ENCODE measurements around the gene ZNF354B. TPM values are rescaled to one million over a fixed set of nuclear protein-coding genes. Genes with fewer than 3 reads are reported as not detected.

The ZNF354B gene
- polyA plus RNA-seq, 1 donor from 2014 or later, result 35.1 TPM

DNA sequence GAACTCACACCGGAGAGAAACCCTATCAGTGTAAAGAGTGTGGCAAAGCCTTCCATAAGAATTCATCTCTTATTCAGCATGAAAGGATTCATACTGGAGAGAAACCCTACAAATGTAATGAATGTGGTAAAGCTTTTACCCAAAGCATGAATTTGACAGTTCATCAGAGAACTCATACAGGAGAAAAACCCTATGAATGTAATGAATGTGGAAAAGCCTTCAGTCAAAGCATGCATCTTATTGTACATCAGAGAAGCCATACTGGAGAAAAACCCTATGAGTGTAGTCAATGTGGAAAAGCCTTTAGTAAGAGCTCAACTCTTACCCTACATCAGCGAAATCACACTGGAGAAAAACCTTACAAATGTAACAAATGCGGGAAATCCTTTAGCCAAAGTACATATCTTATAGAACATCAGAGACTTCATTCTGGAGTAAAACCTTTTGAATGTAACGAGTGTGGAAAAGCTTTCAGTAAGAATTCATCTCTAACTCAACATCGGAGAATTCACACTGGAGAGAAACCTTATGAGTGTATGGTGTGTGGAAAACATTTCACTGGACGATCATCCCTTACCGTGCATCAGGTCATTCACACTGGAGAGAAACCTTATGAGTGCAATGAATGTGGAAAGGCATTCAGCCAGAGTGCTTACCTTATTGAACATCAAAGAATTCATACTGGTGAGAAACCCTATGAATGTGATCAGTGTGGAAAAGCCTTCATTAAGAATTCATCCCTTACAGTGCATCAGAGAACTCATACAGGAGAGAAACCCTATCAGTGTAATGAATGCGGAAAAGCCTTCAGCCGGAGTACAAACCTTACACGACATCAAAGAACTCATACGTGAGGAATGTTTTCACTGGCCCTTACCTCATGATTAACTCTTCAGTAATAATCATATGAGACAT lies 72.3 kb downstream of the ZNF354B start:
- no peak overlapping the region for H3K27ac ChIP-seq (ENCODE audit: low read length)
- no peak overlapping the region for H3K4me2 ChIP-seq (ENCODE audit: low read length)
- H4K20me1 ChIP-seq (ENCODE audit: insufficient read depth), result no peaks in the 10 kb centered on the region
- no peak overlapping the region for H3K9ac ChIP-seq (ENCODE audit: low read length)
- no peaks in the 10 kb centered on the region for H3K79me2 ChIP-seq (replicated peaks; ENCODE audit: insufficient read depth, low read length)
- no peak for TF ChIP-seq EZH2 (IDR thresholded peaks at IDR 0.05; ENCODE audit: borderline replicate concordance, insufficient read depth, low read length, poor library complexity, severe bottlenecking)
- TF ChIP-seq EP300 (conservative IDR thresholded peaks at IDR 0.05; ENCODE audit: poor library complexity, severe bottlenecking), result no peak
- TF ChIP-seq POLR2AphosphoS5 (IDR thresholded peaks at IDR 0.05), result no peak
- TF ChIP-seq, protein P1, sequence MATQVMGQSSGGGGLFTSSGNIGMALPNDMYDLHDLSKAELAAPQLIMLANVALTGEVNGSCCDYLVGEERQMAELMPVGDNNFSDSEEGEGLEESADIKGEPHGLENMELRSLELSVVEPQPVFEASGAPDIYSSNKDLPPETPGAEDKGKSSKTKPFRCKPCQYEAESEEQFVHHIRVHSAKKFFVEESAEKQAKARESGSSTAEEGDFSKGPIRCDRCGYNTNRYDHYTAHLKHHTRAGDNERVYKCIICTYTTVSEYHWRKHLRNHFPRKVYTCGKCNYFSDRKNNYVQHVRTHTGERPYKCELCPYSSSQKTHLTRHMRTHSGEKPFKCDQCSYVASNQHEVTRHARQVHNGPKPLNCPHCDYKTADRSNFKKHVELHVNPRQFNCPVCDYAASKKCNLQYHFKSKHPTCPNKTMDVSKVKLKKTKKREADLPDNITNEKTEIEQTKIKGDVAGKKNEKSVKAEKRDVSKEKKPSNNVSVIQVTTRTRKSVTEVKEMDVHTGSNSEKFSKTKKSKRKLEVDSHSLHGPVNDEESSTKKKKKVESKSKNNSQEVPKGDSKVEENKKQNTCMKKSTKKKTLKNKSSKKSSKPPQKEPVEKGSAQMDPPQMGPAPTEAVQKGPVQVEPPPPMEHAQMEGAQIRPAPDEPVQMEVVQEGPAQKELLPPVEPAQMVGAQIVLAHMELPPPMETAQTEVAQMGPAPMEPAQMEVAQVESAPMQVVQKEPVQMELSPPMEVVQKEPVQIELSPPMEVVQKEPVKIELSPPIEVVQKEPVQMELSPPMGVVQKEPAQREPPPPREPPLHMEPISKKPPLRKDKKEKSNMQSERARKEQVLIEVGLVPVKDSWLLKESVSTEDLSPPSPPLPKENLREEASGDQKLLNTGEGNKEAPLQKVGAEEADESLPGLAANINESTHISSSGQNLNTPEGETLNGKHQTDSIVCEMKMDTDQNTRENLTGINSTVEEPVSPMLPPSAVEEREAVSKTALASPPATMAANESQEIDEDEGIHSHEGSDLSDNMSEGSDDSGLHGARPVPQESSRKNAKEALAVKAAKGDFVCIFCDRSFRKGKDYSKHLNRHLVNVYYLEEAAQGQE (IDR thresholded peaks at IDR 0.05; ENCODE audit: borderline replicate concordance), result no peak
- TF ChIP-seq, protein P2, sequence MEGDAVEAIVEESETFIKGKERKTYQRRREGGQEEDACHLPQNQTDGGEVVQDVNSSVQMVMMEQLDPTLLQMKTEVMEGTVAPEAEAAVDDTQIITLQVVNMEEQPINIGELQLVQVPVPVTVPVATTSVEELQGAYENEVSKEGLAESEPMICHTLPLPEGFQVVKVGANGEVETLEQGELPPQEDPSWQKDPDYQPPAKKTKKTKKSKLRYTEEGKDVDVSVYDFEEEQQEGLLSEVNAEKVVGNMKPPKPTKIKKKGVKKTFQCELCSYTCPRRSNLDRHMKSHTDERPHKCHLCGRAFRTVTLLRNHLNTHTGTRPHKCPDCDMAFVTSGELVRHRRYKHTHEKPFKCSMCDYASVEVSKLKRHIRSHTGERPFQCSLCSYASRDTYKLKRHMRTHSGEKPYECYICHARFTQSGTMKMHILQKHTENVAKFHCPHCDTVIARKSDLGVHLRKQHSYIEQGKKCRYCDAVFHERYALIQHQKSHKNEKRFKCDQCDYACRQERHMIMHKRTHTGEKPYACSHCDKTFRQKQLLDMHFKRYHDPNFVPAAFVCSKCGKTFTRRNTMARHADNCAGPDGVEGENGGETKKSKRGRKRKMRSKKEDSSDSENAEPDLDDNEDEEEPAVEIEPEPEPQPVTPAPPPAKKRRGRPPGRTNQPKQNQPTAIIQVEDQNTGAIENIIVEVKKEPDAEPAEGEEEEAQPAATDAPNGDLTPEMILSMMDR (IDR thresholded peaks at IDR 0.05; ENCODE audit: poor library complexity, severe bottlenecking), result no peak
- TF ChIP-seq RAD21 (conservative IDR thresholded peaks at IDR 0.05), result no peak
- no peak for TF ChIP-seq TAF1 (IDR thresholded peaks at IDR 0.05; ENCODE audit: low read depth)
- TF ChIP-seq SMC3 (conservative IDR thresholded peaks at IDR 0.05; ENCODE audit: poor library complexity), result no peak
- TF ChIP-seq MXI1 (conservative IDR thresholded peaks at IDR 0.05; ENCODE audit: poor library complexity, severe bottlenecking), result no peak
- no peaks in the 10 kb centered on the region for H3K9me2 ChIP-seq (ENCODE audit: insufficient read depth, low read length)
- H2AFZ ChIP-seq (ENCODE audit: low read depth, low read length), result no peak overlapping the region
- peaks cover 6% of the 10 kb centered on the region for H3K36me3 ChIP-seq (ENCODE audit: insufficient read depth, low read length)
- no peaks in the 10 kb centered on the region for H3K27me3 ChIP-seq (ENCODE audit: insufficient read depth, low read depth, low read length)
- H3K4me3 ChIP-seq (ENCODE audit: low read length), result no peak overlapping the region
- peaks cover 56% of the 10 kb centered on the region for H3K9me3 ChIP-seq (ENCODE audit: low read length)
- no peaks in the 10 kb centered on the region for H3F3A ChIP-seq (ENCODE audit: insufficient read depth, low read length, poor library complexity, severe bottlenecking)

Small RNAs within 50 kb of the gene (small RNA-seq; reads per million reads assigned to genes)
- gene AC126915.2 (0 reads per million in 3 experiments), gene AC126915.3 (0 reads per million in 3 experiments)

Other genes with a start within 250 kb of the ZNF354B start
- gene CLK4, start 232.9 kb upstream of the ZNF354B start, polyA plus RNA-seq, result 93.9 and 115 TPM in 2 replicates
- 32.7 and 36.2 TPM in 2 replicates for gene ZNF354A, start 129.3 kb upstream of the ZNF354B start, polyA plus RNA-seq
- 7.6 and 14.5 TPM in 2 replicates for gene ZFP2, start 36.0 kb downstream of the ZNF354B start, polyA plus RNA-seq
- gene ZNF454, start 81.2 kb downstream of the ZNF354B start, polyA plus RNA-seq, result 0.61 and 1.1 TPM in 2 replicates
- gene GRM6, start 135.4 kb downstream of the ZNF354B start, polyA plus RNA-seq, result not detected in 2 replicates
- gene ZNF879, start 163.9 kb downstream of the ZNF354B start, polyA plus RNA-seq, result 18.7 and 21.0 TPM in 2 replicates
- 4.4 and 6.1 TPM in 2 replicates for gene ZNF354C, start 200.4 kb downstream of the ZNF354B start, polyA plus RNA-seq

Data from neural cell (in vitro differentiated cells).